T follicular helper cell (primary cell): ENCODE data around the gene NCF2.

ENCODE experiments used
- DNase-seq: peaks from one replicate; pipeline ENCODE4 v3.0.0-alpha.2; 2020; ENCODE audit warnings: low read depth

The NCF2 gene

GRCh38 chr1:183584147-183584546, 6.1 kb downstream of the NCF2 start:
- DNase-seq: no peak

GRCh38 chr1:183583466-183583865, 6.8 kb downstream of the NCF2 start:
- DNase-seq: no peak

GRCh38 chr1:183582021-183582713, 8.1 kb downstream of the NCF2 start:
- DNase-seq: no peak

- no peak for DNase-seq
Measured at GRCh38 chr1:183580281-183580682, 10.0 kb downstream of the NCF2 start.

- DNase-seq: no peak
Measured at GRCh38 chr1:183578856-183579255, 11.4 kb downstream of the NCF2 start.

GRCh38 chr1:183577897-183578465, 12.3 kb downstream of the NCF2 start:
- DNase-seq: no peak

- DNase-seq: no peak
Measured at GRCh38 chr1:183576537-183576936, 13.7 kb downstream of the NCF2 start.

GRCh38 chr1:183575606-183576005, 14.7 kb downstream of the NCF2 start:
- DNase-seq: no peak

- DNase-seq: no peak
Measured at GRCh38 chr1:183572721-183573120, 17.5 kb downstream of the NCF2 start.

GRCh38 chr1:183571678-183572268, 18.5 kb downstream of the NCF2 start:
- DNase-seq: no peak

- no peak for DNase-seq
Measured at GRCh38 chr1:183570451-183570850, 19.8 kb downstream of the NCF2 start.

GRCh38 chr1:183569801-183570200, 20.5 kb downstream of the NCF2 start:
- DNase-seq: no peak

- DNase-seq: no peak
Measured at GRCh38 chr1:183569141-183569540, 21.1 kb downstream of the NCF2 start.

GRCh38 chr1:183568176-183569021, 21.9 kb downstream of the NCF2 start:
- DNase-seq: no peak

- no peak for DNase-seq
Measured at GRCh38 chr1:183567584-183567983, 22.7 kb downstream of the NCF2 start.

GRCh38 chr1:183566026-183566425, 24.2 kb downstream of the NCF2 start:
- no peak for DNase-seq

- no peak for DNase-seq
Measured at GRCh38 chr1:183565261-183565660, 25.0 kb downstream of the NCF2 start.

GRCh38 chr1:183562701-183563100, 27.6 kb downstream of the NCF2 start:
- DNase-seq: no peak

- DNase-seq: no peak
Measured at GRCh38 chr1:183559061-183559460, 31.2 kb downstream of the NCF2 start.

- no peak for DNase-seq
Measured at GRCh38 chr1:183554577-183554976, 35.7 kb downstream of the NCF2 start.

- DNase-seq: no peak
Measured at GRCh38 chr1:183553764-183554163, 36.5 kb downstream of the NCF2 start.

- DNase-seq: no peak
Measured at GRCh38 chr1:183553331-183553730, 36.9 kb downstream of the NCF2 start.

GRCh38 chr1:183552891-183553290, 37.4 kb downstream of the NCF2 start:
- no peak for DNase-seq
